Mesendoderm (in vitro differentiated cells): ENCODE results near the gene HSPA1A.

Source experiments
- DNase-seq: peaks from one replicate; pipeline ENCODE4 v3.0.0; 2013
- H2AK5ac ChIP-seq: 2 replicates; pipeline ENCODE4 v1.6.1; 2013; ENCODE audit warnings: low read length, inconsistent platforms
- H2BK120ac ChIP-seq: 2 replicates; pipeline ENCODE4 v1.6.1; 2013; ENCODE audit warnings: low read depth, mild to moderate bottlenecking, low read length, moderate library complexity, mixed read lengths
- H2BK15ac ChIP-seq: replicated peaks from 2 replicates; pipeline ENCODE4 v1.6.1; 2013; ENCODE audit warnings: low read depth, mild to moderate bottlenecking, moderate library complexity
- H2BK5ac ChIP-seq: 2 replicates; pipeline ENCODE4 v1.6.1; 2013; ENCODE audit warnings: low read length, inconsistent platforms
- H3K18ac ChIP-seq: 2 replicates; pipeline ENCODE4 v1.6.1; 2013; ENCODE audit warnings: mild to moderate bottlenecking, low read length, mixed read lengths
- H3K23ac ChIP-seq: one replicate; pipeline ENCODE4 v1.6.1; 2013; ENCODE audit warnings: low read length
- H3K27ac ChIP-seq: 2 replicates; pipeline ENCODE4 v1.5.1; 2013; ENCODE audit warnings: low read depth, mild to moderate bottlenecking, inconsistent platforms, low read length, moderate library complexity
- H3K27me3 ChIP-seq: 2 replicates; pipeline ENCODE4 v1.6.1; 2013; ENCODE audit warnings: low read length, control low read depth, mild to moderate bottlenecking, inconsistent platforms; ENCODE audit not compliant: insufficient read depth, poor library complexity
- H3K36me3 ChIP-seq: 2 replicates; pipeline ENCODE4 v1.6.1; 2013; ENCODE audit warnings: low read length, inconsistent platforms; ENCODE audit not compliant: control insufficient read depth, insufficient read depth
- H3K4ac ChIP-seq: one replicate; pipeline ENCODE4 v1.6.1; 2013; ENCODE audit warnings: low read depth, mild to moderate bottlenecking, low read length, moderate library complexity
- H3K4me1 ChIP-seq: 2 replicates; pipeline ENCODE4 v1.6.1; 2013; ENCODE audit warnings: low read depth, low read length, inconsistent platforms; ENCODE audit not compliant: control insufficient read depth
- H3K4me2 ChIP-seq: 2 replicates; pipeline ENCODE4 v1.6.1; 2013; ENCODE audit warnings: low read length
- H3K4me3 ChIP-seq: 2 replicates; pipeline ENCODE4 v1.5.1; 2013; ENCODE audit warnings: mild to moderate bottlenecking, low read length
- H3K56ac ChIP-seq: one replicate; pipeline ENCODE4 v1.6.1; 2013; ENCODE audit warnings: low read length
- H3K79me1 ChIP-seq: 2 replicates; pipeline ENCODE4 v1.6.1; 2013; ENCODE audit warnings: low read length, inconsistent platforms
- H3K79me2 ChIP-seq: 2 replicates; pipeline ENCODE4 v1.6.1; 2013; ENCODE audit warnings: mild to moderate bottlenecking, low read length; ENCODE audit not compliant: control insufficient read depth, insufficient read depth
- H3K9ac ChIP-seq: 2 replicates; pipeline ENCODE4 v1.6.1; 2013; ENCODE audit warnings: low read length, inconsistent platforms
- H4K5ac ChIP-seq: one replicate; pipeline ENCODE4 v1.6.1; 2013; ENCODE audit warnings: low read length
- H4K8ac ChIP-seq: one replicate; pipeline ENCODE4 v1.6.1; 2013; ENCODE audit warnings: low read depth, mild to moderate bottlenecking, control low read depth, low read length, moderate library complexity
- WGBS: extraction: QIAGEN DNeasy Blood & Tissue Kit; methylation state at CpG from one replicate; pipeline ENCODE4 v1.1.7; 2013; ENCODE audit warnings: low lambda C conversion rate, missing lambda C conversion rate; ENCODE audit not compliant: insufficient coverage; ENCODE audit errors: extremely low coverage; 5-methylcytosine and 5-hydroxymethylcytosine counted together

Gene HSPA1A

DNA sequence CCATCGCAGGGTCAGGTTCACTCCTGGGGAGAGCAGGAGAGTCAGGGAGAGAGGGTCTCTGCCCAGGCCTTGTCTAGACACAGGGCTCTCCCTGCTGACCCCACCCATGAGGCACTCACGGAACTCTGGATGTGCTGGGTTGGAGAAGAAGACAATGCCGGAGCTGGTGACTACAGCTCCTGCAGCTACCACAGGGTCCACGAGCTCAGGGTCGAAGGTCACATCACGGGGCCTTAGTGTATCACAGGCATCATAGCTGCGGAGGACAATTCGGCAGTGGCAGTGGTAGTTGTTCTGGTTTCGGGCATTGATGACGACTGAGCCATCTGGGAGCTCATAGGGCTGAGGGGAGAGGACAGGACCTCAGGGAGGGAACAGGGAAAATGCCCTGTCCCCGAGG is 44.6 kb downstream of the HSPA1A start:
- Histone ChIP-seq H4K5ac (no peak overlapping the region), H3K18ac (no peak overlapping the region), H2AK5ac (no peak overlapping the region), H3K27me3 (no peaks in the 10 kb centered on the region), H3K36me3 (peaks cover 2% of the 10 kb centered on the region), H3K56ac (no peak overlapping the region), H4K8ac (no peak overlapping the region), H3K23ac (no peak overlapping the region), H3K4ac (no peak overlapping the region), H3K4me3 (no peak overlapping the region), H3K4me2 (no peak overlapping the region), H2BK5ac (no peak overlapping the region), H2BK15ac (no peak overlapping the region), H3K4me1 (no peaks in the 10 kb centered on the region), H3K27ac (no peak overlapping the region), H2BK120ac (no peak overlapping the region), H3K79me1 (no peaks in the 10 kb centered on the region), H3K9ac (no peak overlapping the region), H3K79me2 (no peaks in the 10 kb centered on the region)
- no peak for DNase-seq
- WGBS: no CpG with 5 or more reads among the region's 11 CpGs

DNA sequence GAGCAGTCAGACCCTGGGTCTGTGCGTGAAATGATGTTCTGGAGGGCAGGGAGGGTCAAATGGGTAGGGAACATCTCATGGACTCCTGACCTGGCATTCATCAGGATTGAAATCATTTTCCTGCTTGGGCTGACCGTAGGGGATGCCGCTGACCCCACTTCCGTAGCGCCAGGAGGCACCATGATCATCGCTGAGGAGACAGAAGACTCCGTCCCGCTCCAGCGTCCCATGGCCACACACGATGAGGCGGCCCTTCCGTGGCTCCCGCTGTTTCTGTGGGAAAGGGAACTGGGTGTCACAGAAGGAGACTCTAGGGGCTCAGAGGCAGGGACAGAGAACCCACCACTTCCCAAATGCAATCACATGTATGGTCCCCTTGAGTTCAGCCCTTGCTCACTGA is 45.0 kb downstream of the HSPA1A start:
- Histone ChIP-seq H3K4ac (no peak overlapping the region), H2BK120ac (no peak overlapping the region), H3K4me1 (no peaks in the 10 kb centered on the region), H3K9ac (no peak overlapping the region), H2BK15ac (no peak overlapping the region), H3K4me3 (no peak overlapping the region), H2AK5ac (no peak overlapping the region), H3K18ac (no peak overlapping the region), H3K79me2 (no peaks in the 10 kb centered on the region), H2BK5ac (no peak overlapping the region), H3K56ac (no peak overlapping the region), H3K36me3 (peaks cover 2% of the 10 kb centered on the region), H3K27me3 (no peaks in the 10 kb centered on the region), H3K23ac (no peak overlapping the region), H3K4me2 (no peak overlapping the region), H4K5ac (no peak overlapping the region), H4K8ac (no peak overlapping the region), H3K79me1 (no peaks in the 10 kb centered on the region), H3K27ac (no peak overlapping the region)
- DNase-seq: no peak
- no CpG with 5 or more reads among the region's 13 CpGs for WGBS

DNA sequence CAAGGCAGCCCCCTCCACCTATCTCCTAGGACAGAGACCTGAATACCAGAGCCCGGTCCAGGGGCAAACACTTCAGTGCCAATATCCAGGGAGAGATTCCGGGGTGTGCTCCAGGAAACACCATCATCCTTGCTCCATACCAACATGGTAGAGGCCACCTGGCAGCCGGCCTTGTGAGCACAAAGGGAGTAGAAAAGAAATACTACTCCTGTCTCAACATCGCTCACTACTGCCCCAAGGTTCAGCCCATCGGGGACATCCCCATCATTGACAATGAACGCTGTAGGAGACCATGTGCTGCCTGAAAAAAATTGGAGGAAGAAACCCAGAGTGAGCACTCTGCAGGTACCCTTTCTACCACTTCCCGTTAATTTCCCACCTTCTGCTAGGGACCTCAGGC is 45.8 kb downstream of the HSPA1A start:
- Histone ChIP-seq H4K5ac (no peak overlapping the region), H3K27ac (no peak overlapping the region), H3K23ac (no peak overlapping the region), H3K4me2 (no peak overlapping the region), H3K79me1 (no peaks in the 10 kb centered on the region), H2BK5ac (no peak overlapping the region), H3K56ac (no peak overlapping the region), H3K79me2 (no peaks in the 10 kb centered on the region), H3K4ac (no peak overlapping the region), H3K4me1 (no peaks in the 10 kb centered on the region), H2BK120ac (no peak overlapping the region), H4K8ac (no peak overlapping the region), H2BK15ac (no peak overlapping the region), H2AK5ac (no peak overlapping the region), H3K36me3 (peaks cover 2% of the 10 kb centered on the region), H3K18ac (no peak overlapping the region), H3K9ac (no peak overlapping the region), H3K27me3 (no peaks in the 10 kb centered on the region), H3K4me3 (no peak overlapping the region)
- WGBS: no CpG with 5 or more reads among the region's 7 CpGs
- no peak for DNase-seq

DNA sequence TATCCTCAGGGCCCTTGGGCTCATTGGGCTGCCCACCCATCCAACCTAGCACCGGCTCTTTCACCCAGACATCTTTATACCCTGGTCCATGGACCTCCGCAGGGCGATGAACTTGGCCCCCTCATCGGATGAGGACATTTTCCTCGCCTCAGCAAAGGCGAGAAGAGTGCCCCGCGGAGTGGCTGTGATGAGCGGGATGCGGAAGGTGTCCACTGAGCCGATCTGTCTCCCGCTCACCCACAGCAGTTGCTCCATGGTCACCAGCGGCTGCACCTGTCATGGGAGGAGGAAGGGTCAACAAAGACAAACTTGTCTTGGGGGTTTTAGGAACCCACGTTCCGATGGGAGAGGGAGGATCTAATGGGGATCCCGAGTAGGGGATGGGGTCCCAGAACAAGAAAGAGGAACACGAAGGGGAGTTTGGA is 46.6 kb downstream of the HSPA1A start:
- no CpG with 5 or more reads among the region's 17 CpGs for WGBS
- H3K9ac ChIP-seq: peak overlapping the region; percentile 83
- H3K27ac ChIP-seq: no peak overlapping the region

DNA sequence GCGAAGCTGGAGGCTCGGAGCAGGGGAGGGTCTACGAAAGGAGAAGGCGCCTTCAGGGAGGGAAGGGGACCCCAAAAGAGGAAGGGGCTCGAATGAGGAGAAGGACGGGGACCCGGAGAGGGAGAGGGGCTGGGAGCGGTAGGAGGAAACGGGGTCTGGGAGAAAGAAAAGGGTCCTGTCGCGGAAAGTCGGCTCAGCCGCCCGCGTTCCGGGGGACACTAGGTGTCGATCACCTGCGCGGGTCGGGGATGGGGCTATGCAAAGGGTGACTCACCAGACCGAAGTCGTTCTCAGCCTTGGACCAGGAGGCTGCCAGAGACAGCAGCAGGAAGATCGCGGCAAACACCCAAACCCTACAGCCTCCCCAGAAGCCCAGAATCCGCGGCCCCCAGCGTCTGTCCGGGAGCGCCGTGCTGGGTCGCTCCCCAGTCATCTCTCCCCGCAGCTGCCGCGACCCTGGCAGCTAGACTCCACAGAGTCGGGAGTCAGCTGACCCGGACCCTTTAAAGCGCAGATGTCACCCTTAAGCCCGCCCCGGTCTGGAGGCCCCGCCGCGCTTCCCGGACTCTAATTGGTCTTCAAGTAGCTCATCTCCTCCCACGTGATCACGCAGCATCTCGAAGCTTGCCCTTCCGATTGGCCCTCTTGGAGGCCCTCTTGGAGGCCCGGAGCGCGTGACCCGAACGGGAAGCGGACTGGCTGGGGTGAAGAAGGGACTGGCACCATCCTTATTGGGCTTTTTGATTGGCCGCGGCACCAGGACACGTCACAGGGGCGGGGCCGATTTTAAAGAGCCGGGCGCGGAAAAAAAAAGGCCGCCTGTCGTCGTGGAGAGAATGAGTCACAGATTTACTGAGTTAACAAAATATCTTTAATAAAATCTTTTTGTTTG is 47.2 kb downstream of the HSPA1A start, which contains the start of gene NEU1:
TSS of gene NEU1 (minus strand) at position 478 of the 892 bp plus-strand sequence. CDS start at position 433, 45 bp downstream.
- H3K9ac ChIP-seq: peak within 1 kb of the TSS; percentile 83
- no peak within 1 kb of the TSS for H2BK15ac ChIP-seq
- H3K79me2 ChIP-seq: no peaks in the 10 kb centered on the region
- peaks cover 2% of the 10 kb centered on the region for H3K36me3 ChIP-seq
- peak; percentile 100 for DNase-seq
- H2BK120ac ChIP-seq: no peak within 1 kb of the TSS
- H4K8ac ChIP-seq: no peak within 1 kb of the TSS
- no peak within 1 kb of the TSS for H3K23ac ChIP-seq
- H3K4me1 ChIP-seq: no peaks in the 10 kb centered on the region
- WGBS: no CpG with 5 or more reads among the region's 64 CpGs
- no peak within 1 kb of the TSS for H4K5ac ChIP-seq
- no peaks in the 10 kb centered on the region for H3K79me1 ChIP-seq
- no peak within 1 kb of the TSS for H2BK5ac ChIP-seq
- peak within 1 kb of the TSS; percentile 78 for H3K4me2 ChIP-seq
- H3K4ac ChIP-seq: no peak within 1 kb of the TSS
- no peak within 1 kb of the TSS for H2AK5ac ChIP-seq
- peak within 1 kb of the TSS; percentile 88 for H3K56ac ChIP-seq
- peak within 1 kb of the TSS; percentile 79 for H3K4me3 ChIP-seq
- peak within 1 kb of the TSS; percentile 68 for H3K27ac ChIP-seq
- H3K27me3 ChIP-seq: no peaks in the 10 kb centered on the region
- no peak within 1 kb of the TSS for H3K18ac ChIP-seq

More for the DNA sequence above, 46.6 kb downstream of the HSPA1A start:
- Histone ChIP-seq H3K79me2 (no peaks in the 10 kb centered on the region), H3K56ac (peak overlapping the region; percentile 88), H3K4me1 (no peaks in the 10 kb centered on the region), H2AK5ac (no peak overlapping the region), H3K4ac (no peak overlapping the region), H4K5ac (no peak overlapping the region), H3K4me2 (peak overlapping the region; percentile 78), H3K23ac (no peak overlapping the region), H4K8ac (no peak overlapping the region), H3K4me3 (peak overlapping the region; percentile 79), H2BK120ac (no peak overlapping the region), H2BK5ac (no peak overlapping the region), H3K18ac (no peak overlapping the region), H3K79me1 (no peaks in the 10 kb centered on the region), H2BK15ac (no peak overlapping the region), H3K27me3 (no peaks in the 10 kb centered on the region), H3K36me3 (peaks cover 2% of the 10 kb centered on the region)
- DNase-seq: no peak
